Activated T-helper 2 cell treated with anti-CD3 and anti-CD28 coated beads, Interferon-gamma antibody, Interleukin-2, Interleukin-4, amounts not matched to agents 10 μg/mL and 5 μg/mL and 100 μg/mL, durations not matched to agents 14 hours and 24 hours and 36 hours (primary cell): ENCODE results near the gene CSMD2. TPM values are rescaled to one million over a fixed set of nuclear protein-coding genes. Genes with fewer than 3 reads are reported as not detected.

Experiments
- DNase-seq: peaks from one replicate; pipeline ENCODE4 v3.0.0; 2021; ENCODE audit warnings: low spot score
- H3K27ac Mint-ChIP-seq: one replicate; pipeline ENCODE4 v1.8.0; 2021; ENCODE audit warnings: mixed read lengths
- H3K27me3 Mint-ChIP-seq: one replicate; pipeline ENCODE4 v1.8.0; 2021; ENCODE audit warnings: low read depth, mixed read lengths
- H3K36me3 Mint-ChIP-seq: one replicate; pipeline ENCODE4 v1.8.0; 2021; ENCODE audit warnings: low read depth, mixed read lengths
- H3K4me1 Mint-ChIP-seq: one replicate; pipeline ENCODE4 v1.8.0; 2021; ENCODE audit warnings: low read depth, mixed read lengths
- H3K4me3 Mint-ChIP-seq: one replicate; pipeline ENCODE4 v1.8.0; 2021; ENCODE audit warnings: low read depth, mild to moderate bottlenecking, moderate library complexity, mixed read lengths
- H3K9me3 Mint-ChIP-seq: one replicate; pipeline ENCODE4 v1.8.0; 2021; ENCODE audit warnings: mixed read lengths
- intact Hi-C: fragments of 100-400 bp; cut with micrococcal nuclease; formaldehyde crosslinking; loops from one replicate; pipeline ENCODE4 v1.15.1; 2023
- total RNA-seq: library from RNA; stranded (reverse); gene quantifications from 2 replicates; pipeline ENCODE4 v1.2.3, GENCODE V29; 2022

Gene CSMD2
- total RNA-seq, 1 donor from 2014 or later = not detected

- no peaks in the 10 kb centered on the region for H3K36me3 Mint-ChIP-seq
- intact Hi-C loops = no loop called here
- H3K27ac Mint-ChIP-seq = no peak overlapping the region
- no peak overlapping the region for H3K4me3 Mint-ChIP-seq
- DNase-seq = no peak
- H3K9me3 Mint-ChIP-seq = no peaks in the 10 kb centered on the region
- no peaks in the 10 kb centered on the region for H3K4me1 Mint-ChIP-seq
- peaks cover 4% of the 10 kb centered on the region for H3K27me3 Mint-ChIP-seq
Observed at GRCh38 chr1:33849211-33849610, 315.8 kb downstream of the CSMD2 start.

GRCh38 chr1:33848205-33848937 lies 316.7 kb downstream of the CSMD2 start:
- no peak for DNase-seq
- Mint-ChIP-seq H3K9me3 (no peaks in the 10 kb centered on the region), H3K36me3 (no peaks in the 10 kb centered on the region), H3K4me3 (no peak overlapping the region), H3K4me1 (no peaks in the 10 kb centered on the region), H3K27ac (no peak overlapping the region), H3K27me3 (peaks cover 3% of the 10 kb centered on the region)
- intact Hi-C loops = no loop called here

- Mint-ChIP-seq H3K36me3 (no peaks in the 10 kb centered on the region), H3K9me3 (no peaks in the 10 kb centered on the region), H3K4me1 (no peaks in the 10 kb centered on the region), H3K4me3 (no peak overlapping the region), H3K27ac (no peak overlapping the region), H3K27me3 (peaks cover 3% of the 10 kb centered on the region)
- no peak for DNase-seq
- intact Hi-C loops = no loop called here
Observed at GRCh38 chr1:33846861-33847260, 318.2 kb downstream of the CSMD2 start.

GRCh38 chr1:33844166-33844565 lies 320.9 kb downstream of the CSMD2 start:
- Mint-ChIP-seq H3K4me1 (no peaks in the 10 kb centered on the region), H3K27ac (no peak overlapping the region), H3K27me3 (no peaks in the 10 kb centered on the region), H3K9me3 (no peaks in the 10 kb centered on the region), H3K4me3 (no peak overlapping the region), H3K36me3 (no peaks in the 10 kb centered on the region)
- DNase-seq = no peak
- intact Hi-C loops = no loop called here

GRCh38 chr1:33842348-33842747 lies 322.7 kb downstream of the CSMD2 start:
- H3K4me3 Mint-ChIP-seq = no peak overlapping the region
- H3K9me3 Mint-ChIP-seq = no peaks in the 10 kb centered on the region
- H3K27me3 Mint-ChIP-seq = no peaks in the 10 kb centered on the region
- H3K27ac Mint-ChIP-seq = no peak overlapping the region
- no peaks in the 10 kb centered on the region for H3K36me3 Mint-ChIP-seq
- intact Hi-C loops = no loop called here
- DNase-seq = no peak
- H3K4me1 Mint-ChIP-seq = no peaks in the 10 kb centered on the region

GRCh38 chr1:33841494-33841893 lies 323.5 kb downstream of the CSMD2 start:
- H3K9me3 Mint-ChIP-seq = no peaks in the 10 kb centered on the region
- H3K27me3 Mint-ChIP-seq = no peaks in the 10 kb centered on the region
- no peaks in the 10 kb centered on the region for H3K4me1 Mint-ChIP-seq
- no peak overlapping the region for H3K27ac Mint-ChIP-seq
- DNase-seq = no peak
- intact Hi-C loops = no loop called here
- no peak overlapping the region for H3K4me3 Mint-ChIP-seq
- H3K36me3 Mint-ChIP-seq = no peaks in the 10 kb centered on the region

- intact Hi-C loops = no loop called here
- no peaks in the 10 kb centered on the region for H3K36me3 Mint-ChIP-seq
- H3K27me3 Mint-ChIP-seq = no peaks in the 10 kb centered on the region
- DNase-seq = no peak
- no peaks in the 10 kb centered on the region for H3K4me1 Mint-ChIP-seq
- H3K9me3 Mint-ChIP-seq = no peaks in the 10 kb centered on the region
- H3K27ac Mint-ChIP-seq = no peak overlapping the region
- H3K4me3 Mint-ChIP-seq = no peak overlapping the region
Observed at GRCh38 chr1:33837635-33838034, 327.4 kb downstream of the CSMD2 start.

GRCh38 chr1:33836911-33837310 lies 328.1 kb downstream of the CSMD2 start:
- Mint-ChIP-seq H3K4me3 (no peak overlapping the region), H3K4me1 (no peaks in the 10 kb centered on the region), H3K27me3 (no peaks in the 10 kb centered on the region), H3K36me3 (no peaks in the 10 kb centered on the region), H3K9me3 (no peaks in the 10 kb centered on the region), H3K27ac (no peak overlapping the region)
- DNase-seq = no peak
- intact Hi-C loops = no loop called here

GRCh38 chr1:33828654-33829053 lies 336.4 kb downstream of the CSMD2 start:
- H3K9me3 Mint-ChIP-seq = peaks cover 4% of the 10 kb centered on the region
- H3K27ac Mint-ChIP-seq = no peak overlapping the region
- no peak overlapping the region for H3K4me3 Mint-ChIP-seq
- H3K36me3 Mint-ChIP-seq = no peaks in the 10 kb centered on the region
- no peaks in the 10 kb centered on the region for H3K4me1 Mint-ChIP-seq
- no peaks in the 10 kb centered on the region for H3K27me3 Mint-ChIP-seq
- intact Hi-C loops = no loop called here
- DNase-seq = no peak

- Mint-ChIP-seq H3K27me3 (no peaks in the 10 kb centered on the region), H3K9me3 (peaks cover 4% of the 10 kb centered on the region), H3K27ac (no peak overlapping the region), H3K4me3 (no peak overlapping the region), H3K4me1 (no peaks in the 10 kb centered on the region), H3K36me3 (no peaks in the 10 kb centered on the region)
- DNase-seq = no peak
- intact Hi-C loops = no loop called here
Observed at GRCh38 chr1:33828059-33828458, 337.0 kb downstream of the CSMD2 start.

GRCh38 chr1:33826711-33827110 lies 338.3 kb downstream of the CSMD2 start:
- H3K4me3 Mint-ChIP-seq = no peak overlapping the region
- intact Hi-C loops = no loop called here
- H3K9me3 Mint-ChIP-seq = peaks cover 4% of the 10 kb centered on the region
- no peaks in the 10 kb centered on the region for H3K36me3 Mint-ChIP-seq
- no peaks in the 10 kb centered on the region for H3K27me3 Mint-ChIP-seq
- H3K4me1 Mint-ChIP-seq = no peaks in the 10 kb centered on the region
- no peak overlapping the region for H3K27ac Mint-ChIP-seq
- DNase-seq = no peak

- no peak overlapping the region for H3K4me3 Mint-ChIP-seq
- H3K27ac Mint-ChIP-seq = no peak overlapping the region
- no peaks in the 10 kb centered on the region for H3K36me3 Mint-ChIP-seq
- no peak for DNase-seq
- no peaks in the 10 kb centered on the region for H3K4me1 Mint-ChIP-seq
- peaks cover 4% of the 10 kb centered on the region for H3K9me3 Mint-ChIP-seq
- intact Hi-C loops = no loop called here
- no peaks in the 10 kb centered on the region for H3K27me3 Mint-ChIP-seq
Observed at GRCh38 chr1:33826311-33826710, 338.7 kb downstream of the CSMD2 start.

GRCh38 chr1:33825506-33825905 lies 339.5 kb downstream of the CSMD2 start:
- H3K9me3 Mint-ChIP-seq = peaks cover 4% of the 10 kb centered on the region
- no peak for DNase-seq
- no peak overlapping the region for H3K4me3 Mint-ChIP-seq
- no peaks in the 10 kb centered on the region for H3K36me3 Mint-ChIP-seq
- no peaks in the 10 kb centered on the region for H3K4me1 Mint-ChIP-seq
- no peaks in the 10 kb centered on the region for H3K27me3 Mint-ChIP-seq
- intact Hi-C loops = no loop called here
- no peak overlapping the region for H3K27ac Mint-ChIP-seq

- Mint-ChIP-seq H3K27ac (no peak overlapping the region), H3K4me3 (no peak overlapping the region), H3K4me1 (no peaks in the 10 kb centered on the region), H3K36me3 (no peaks in the 10 kb centered on the region), H3K9me3 (peaks cover 4% of the 10 kb centered on the region), H3K27me3 (no peaks in the 10 kb centered on the region)
- DNase-seq = no peak
- intact Hi-C loops = no loop called here
Observed at GRCh38 chr1:33824971-33825370, 340.1 kb downstream of the CSMD2 start.
